ENCODE data around the gene S100A16.
"Not testable (repeated sequence)": the region's sequence is repeated elsewhere in the genome, so short reads cannot be mapped to it uniquely, and the experiment has no call there.

S100A16 gene

GRCh38 chr1:153606194-153606593, 6.7 kb downstream of the S100A16 start:
- FAIRE-seq: no peak
- no peak for TF ChIP-seq POLR2A (IDR thresholded peaks at IDR 0.05; ENCODE audit: low read depth, low read length)
- DNase-seq (ENCODE audit: insufficient read length, low spot score): no peak

DNA sequence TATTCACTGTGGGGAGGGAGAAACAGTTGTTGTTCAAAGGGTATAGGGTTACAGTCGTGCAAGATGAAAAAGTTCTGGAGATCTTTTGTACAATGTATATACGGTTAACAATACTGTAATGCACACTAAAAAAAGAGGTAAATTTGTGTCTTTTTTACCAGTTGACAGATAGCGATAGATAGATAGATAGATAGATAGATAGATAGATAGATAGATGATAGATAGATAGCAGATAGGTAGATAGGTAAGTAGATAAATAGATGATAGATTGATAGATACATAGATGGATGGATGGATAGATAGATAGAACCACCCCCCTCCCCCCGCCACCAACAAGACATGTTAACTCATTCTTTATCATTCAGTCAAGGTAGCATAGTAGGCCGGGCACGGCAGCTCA, 10.2 kb downstream of the S100A16 start:
- no peak for FAIRE-seq
- no peak for TF ChIP-seq POLR2A (IDR thresholded peaks at IDR 0.05; ENCODE audit: low read depth, low read length)
- no peak for DNase-seq (ENCODE audit: insufficient read length, low spot score)

DNA sequence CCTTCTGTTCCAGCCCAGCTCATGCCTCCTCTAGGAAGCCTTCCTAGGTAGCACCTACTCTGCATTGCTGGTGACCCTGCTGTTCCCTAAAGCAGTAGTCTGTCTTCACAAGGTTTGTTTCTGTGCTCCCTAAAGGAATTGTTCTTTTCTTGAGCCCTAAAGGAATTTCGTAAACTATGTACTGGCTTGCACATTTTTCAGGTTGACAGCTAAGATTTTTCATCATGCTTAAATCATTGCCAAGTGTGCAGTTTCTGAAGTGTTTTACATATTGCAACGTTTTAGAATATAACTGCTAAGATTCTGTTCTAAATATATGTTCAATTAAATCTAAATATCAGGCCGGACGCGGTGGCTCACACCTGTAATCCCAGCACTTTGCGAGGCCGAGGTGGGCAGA, 13.1 kb downstream of the S100A16 start:
- no peak for TF ChIP-seq POLR2A (IDR thresholded peaks at IDR 0.05; ENCODE audit: low read depth, low read length)
- FAIRE-seq (no peak), DNase-seq (ENCODE audit: insufficient read length, low spot score) (no peak)

DNA sequence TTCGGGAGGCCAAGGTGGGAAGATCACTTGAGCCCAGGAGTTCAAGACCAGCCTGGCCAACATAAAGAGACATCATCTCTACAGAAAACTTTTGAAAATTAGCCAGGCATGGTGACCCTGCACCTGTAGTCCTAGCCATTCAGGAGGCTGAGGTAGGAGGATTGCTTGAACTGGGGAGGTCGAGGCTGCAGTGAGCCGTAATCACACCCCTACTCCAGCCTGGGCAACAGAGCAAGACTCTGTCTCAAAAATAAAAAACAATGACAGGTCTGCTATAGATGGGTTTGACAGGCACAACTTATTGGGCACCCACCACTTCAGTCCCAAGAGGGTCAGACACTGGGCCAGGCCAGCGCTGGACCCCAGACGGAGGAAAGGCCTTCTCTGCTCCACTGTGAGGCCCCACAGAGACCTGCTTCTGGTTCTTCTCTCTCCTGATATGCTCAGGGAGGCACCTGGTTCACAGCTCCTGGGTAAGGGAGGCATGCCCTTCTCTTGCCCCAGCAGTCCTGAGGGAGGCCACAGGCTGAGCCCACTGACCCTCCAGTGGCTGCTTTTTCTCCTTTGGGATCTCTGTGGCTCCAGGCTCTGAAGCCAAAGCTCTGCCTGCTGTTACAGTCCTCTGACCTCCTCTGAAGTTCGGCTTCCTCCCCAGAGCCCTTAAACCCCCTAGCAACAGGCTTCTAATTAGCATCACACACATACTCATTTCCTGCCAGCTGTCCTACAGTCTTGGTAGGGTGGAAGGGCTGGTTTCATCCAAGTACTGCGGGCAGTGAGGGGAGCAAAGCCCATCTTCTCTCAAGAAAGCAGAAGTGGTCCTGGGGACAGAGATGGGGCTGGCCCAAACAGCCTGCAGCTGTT, 14.4 kb downstream of the S100A16 start:
- FAIRE-seq (no peak), DNase-seq (ENCODE audit: insufficient read length, low spot score) (no peak)
- no peak for TF ChIP-seq POLR2A (IDR thresholded peaks at IDR 0.05; ENCODE audit: low read depth, low read length)

DNA sequence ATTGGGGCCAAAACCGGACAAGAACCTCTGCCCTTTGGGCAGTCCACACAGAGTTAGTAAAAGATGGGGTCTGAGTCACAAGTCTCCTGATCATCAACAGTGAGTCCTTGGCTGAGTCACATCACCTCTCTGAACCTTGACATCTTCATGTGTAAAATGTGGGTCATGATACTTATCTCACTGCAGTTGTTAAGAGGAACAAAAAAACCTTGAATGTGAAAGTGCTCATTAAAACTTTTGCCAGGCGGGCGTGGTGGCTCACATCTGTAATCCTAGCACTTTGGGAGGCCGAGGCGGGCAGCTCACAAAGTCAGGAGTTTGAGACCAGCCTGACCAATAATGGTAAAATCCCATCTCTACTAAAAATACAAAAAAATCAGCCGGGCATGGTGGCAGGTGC, 15.7 kb downstream of the S100A16 start:
- TF ChIP-seq POLR2A (IDR thresholded peaks at IDR 0.05; ENCODE audit: low read depth, low read length): no peak
- DNase-seq (ENCODE audit: insufficient read length, low spot score) (peak; percentile 63), FAIRE-seq (peak; percentile 58)

GRCh38 chr1:153592748-153593147, 20.2 kb downstream of the S100A16 start:
- DNase-seq (ENCODE audit: insufficient read length, low spot score): no peak
- no peak for FAIRE-seq
- TF ChIP-seq POLR2A (IDR thresholded peaks at IDR 0.05; ENCODE audit: low read depth, low read length): no peak

GRCh38 chr1:153588482-153588881, 24.5 kb downstream of the S100A16 start:
- no peak for FAIRE-seq
- TF ChIP-seq POLR2A (IDR thresholded peaks at IDR 0.05; ENCODE audit: low read depth, low read length): no peak
- DNase-seq (ENCODE audit: insufficient read length, low spot score): no peak

GRCh38 chr1:153588033-153588432, 24.9 kb downstream of the S100A16 start:
- not testable (repeated sequence) for FAIRE-seq; DNase-seq (ENCODE audit: insufficient read length, low spot score)

DNA sequence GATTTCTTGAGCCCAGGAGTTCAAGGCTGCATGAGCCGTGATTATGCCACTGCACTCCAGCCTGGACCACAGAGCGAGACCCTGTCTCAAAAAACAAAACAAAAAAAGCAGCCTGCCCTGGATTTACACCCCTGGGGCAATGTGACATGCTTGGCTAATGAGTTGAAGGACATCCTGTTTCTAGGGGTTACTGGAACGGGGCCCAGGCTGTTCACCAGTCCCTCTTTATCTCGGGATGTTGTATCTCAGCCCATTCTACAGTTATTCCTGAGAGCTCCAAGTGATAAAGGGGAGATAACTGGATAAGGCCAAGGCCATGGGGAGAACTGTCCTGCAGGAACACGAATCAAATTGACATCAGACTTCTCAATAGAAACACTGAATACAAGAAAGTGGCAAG, 25.6 kb downstream of the S100A16 start:
- FAIRE-seq (no peak), DNase-seq (ENCODE audit: insufficient read length, low spot score) (no peak)
- TF ChIP-seq POLR2A (IDR thresholded peaks at IDR 0.05; ENCODE audit: low read depth, low read length): no peak

DNA sequence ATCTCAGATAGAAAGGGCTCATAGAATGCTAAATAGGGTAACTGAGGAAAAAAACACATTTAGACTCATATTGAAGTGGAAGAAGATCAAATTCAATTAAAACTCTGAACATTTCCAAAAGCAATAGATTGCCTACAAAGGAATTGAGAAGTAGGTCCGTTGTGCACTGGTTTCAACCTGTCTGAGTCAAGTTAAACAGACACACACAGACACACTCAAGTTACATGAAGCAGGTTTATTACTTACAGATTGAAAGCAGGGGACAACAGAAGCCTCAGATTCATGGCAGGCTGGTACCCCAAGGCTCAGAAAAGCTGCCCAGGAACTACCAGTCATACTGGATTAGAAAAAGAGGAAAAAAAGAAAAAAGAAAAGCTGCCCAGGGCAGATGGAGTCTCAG, 26.6 kb downstream of the S100A16 start:
- no peak for TF ChIP-seq POLR2A (IDR thresholded peaks at IDR 0.05; ENCODE audit: low read depth, low read length)
- DNase-seq (ENCODE audit: insufficient read length, low spot score) (no peak), FAIRE-seq (no peak)

DNA sequence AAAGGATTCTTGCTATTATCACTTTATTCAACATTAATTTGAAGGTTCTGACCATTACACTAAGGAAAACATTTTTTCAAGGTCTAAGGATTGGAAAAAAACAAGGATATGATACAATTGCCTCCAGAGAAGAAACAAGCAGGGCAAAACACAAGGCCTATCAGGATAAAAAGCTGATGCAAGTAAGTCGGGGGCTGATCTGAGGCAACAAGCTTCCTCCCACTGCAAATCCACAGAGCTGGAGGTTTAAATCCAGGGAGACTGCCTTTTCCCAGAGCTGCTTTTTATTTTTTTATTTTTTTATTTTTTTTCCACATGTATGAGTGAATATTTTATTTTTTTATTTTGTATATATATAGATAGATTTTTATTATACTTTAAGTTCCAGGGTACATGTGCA, 27.9 kb downstream of the S100A16 start:
- TF ChIP-seq POLR2A (IDR thresholded peaks at IDR 0.05; ENCODE audit: low read depth, low read length): no peak
- FAIRE-seq (no peak), DNase-seq (ENCODE audit: insufficient read length, low spot score) (no peak)

DNA sequence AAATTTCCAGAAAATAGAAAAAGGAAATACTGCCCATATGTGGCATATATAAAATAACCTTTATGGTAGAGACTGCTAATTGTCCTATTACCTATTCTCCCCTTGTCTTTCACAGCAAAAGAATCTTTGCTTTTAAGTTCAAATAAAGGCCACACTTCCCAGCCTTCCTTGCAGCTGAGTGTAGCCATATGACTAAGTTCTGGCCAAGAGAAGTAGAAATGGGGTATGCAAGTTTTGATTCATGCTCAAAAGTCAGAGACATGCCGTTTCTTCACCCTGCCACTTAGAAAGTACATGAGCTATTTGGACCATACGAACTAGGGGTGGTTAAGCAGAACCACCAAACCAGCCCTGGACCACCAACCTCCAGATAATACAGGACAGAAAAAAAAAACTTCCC, 29.0 kb downstream of the S100A16 start:
- DNase-seq (ENCODE audit: insufficient read length, low spot score): no peak
- no peak for FAIRE-seq
- TF ChIP-seq POLR2A (IDR thresholded peaks at IDR 0.05; ENCODE audit: low read depth, low read length): no peak

GRCh38 chr1:153583514-153583913, 29.4 kb downstream of the S100A16 start:
- DNase-seq (ENCODE audit: insufficient read length, low spot score); FAIRE-seq: not testable (repeated sequence)

- DNase-seq (ENCODE audit: insufficient read length, low spot score); FAIRE-seq: not testable (repeated sequence)
Observed at GRCh38 chr1:153582836-153583235, 30.1 kb downstream of the S100A16 start.

- DNase-seq (ENCODE audit: insufficient read length, low spot score) (no peak), FAIRE-seq (no peak)
Observed at GRCh38 chr1:153578936-153579335, 34.0 kb downstream of the S100A16 start.

GRCh38 chr1:153578490-153578889, 34.4 kb downstream of the S100A16 start:
- DNase-seq (ENCODE audit: insufficient read length, low spot score) (no peak), FAIRE-seq (no peak)

More at GRCh38 chr1:153578936-153579335, 34.0 kb downstream of the S100A16 start:
- no peak for TF ChIP-seq POLR2A (IDR thresholded peaks at IDR 0.05; ENCODE audit: low read depth, low read length)

More at GRCh38 chr1:153578490-153578889, 34.4 kb downstream of the S100A16 start:
- no peak for TF ChIP-seq POLR2A (IDR thresholded peaks at IDR 0.05; ENCODE audit: low read depth, low read length)

Data from H54 (cell line).